Suprapubic skin (tissue), 3 donors: ENCODE data around the gene RAB11A.

Source experiments
- POLR2AphosphoS5 ChIP-seq, 3 donors: sonication (generic); formaldehyde crosslinking; IDR thresholded peaks; one replicate each; pipeline ENCODE4 v1.6.1; 2017; ENCODE audit warnings: antibody characterized with exemption in 3 of 3
- TF ChIP-seq, protein P1 (sequence below), 2 donors: fragments of 200-600 bp in 1 of 2; fragments of 450-650 bp in 1 of 2; sonication (generic) in 1 of 2; IDR thresholded peaks; one replicate each; pipeline ENCODE4 v1.5.1; 2016 to 2019; ENCODE audit warnings: antibody characterized with exemption in 2 of 2, mild to moderate bottlenecking in 1 of 2, moderate library complexity in 1 of 2

DNA sequence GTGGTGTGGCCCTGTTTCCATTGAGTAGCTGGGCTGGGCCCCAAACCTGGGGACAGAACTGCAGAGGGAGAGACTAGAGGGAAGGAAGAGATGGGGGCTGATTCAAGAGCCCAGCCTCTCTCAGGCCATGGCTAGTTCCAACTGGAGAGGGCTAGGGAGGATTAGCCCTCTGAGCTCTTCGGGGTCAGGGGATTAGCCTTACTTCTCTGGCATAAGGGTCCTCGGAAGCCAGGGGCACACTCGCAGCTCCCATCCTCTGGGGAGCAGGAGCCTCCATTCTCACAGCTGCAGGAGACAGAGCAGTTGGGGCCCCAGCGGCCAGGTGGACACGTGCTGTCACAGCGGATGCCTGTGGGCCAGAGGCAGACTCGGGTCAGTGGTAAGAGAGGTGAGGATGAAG lies 53.3 kb downstream of the RAB11A start:
- TF ChIP-seq, protein P1, sequence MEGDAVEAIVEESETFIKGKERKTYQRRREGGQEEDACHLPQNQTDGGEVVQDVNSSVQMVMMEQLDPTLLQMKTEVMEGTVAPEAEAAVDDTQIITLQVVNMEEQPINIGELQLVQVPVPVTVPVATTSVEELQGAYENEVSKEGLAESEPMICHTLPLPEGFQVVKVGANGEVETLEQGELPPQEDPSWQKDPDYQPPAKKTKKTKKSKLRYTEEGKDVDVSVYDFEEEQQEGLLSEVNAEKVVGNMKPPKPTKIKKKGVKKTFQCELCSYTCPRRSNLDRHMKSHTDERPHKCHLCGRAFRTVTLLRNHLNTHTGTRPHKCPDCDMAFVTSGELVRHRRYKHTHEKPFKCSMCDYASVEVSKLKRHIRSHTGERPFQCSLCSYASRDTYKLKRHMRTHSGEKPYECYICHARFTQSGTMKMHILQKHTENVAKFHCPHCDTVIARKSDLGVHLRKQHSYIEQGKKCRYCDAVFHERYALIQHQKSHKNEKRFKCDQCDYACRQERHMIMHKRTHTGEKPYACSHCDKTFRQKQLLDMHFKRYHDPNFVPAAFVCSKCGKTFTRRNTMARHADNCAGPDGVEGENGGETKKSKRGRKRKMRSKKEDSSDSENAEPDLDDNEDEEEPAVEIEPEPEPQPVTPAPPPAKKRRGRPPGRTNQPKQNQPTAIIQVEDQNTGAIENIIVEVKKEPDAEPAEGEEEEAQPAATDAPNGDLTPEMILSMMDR (IDR thresholded peaks at IDR 0.05) = no peak
- TF ChIP-seq POLR2AphosphoS5 (IDR thresholded peaks at IDR 0.05) = no peak
